Measurements from ENCODE around the gene RESP18.

Gene RESP18

DNA sequence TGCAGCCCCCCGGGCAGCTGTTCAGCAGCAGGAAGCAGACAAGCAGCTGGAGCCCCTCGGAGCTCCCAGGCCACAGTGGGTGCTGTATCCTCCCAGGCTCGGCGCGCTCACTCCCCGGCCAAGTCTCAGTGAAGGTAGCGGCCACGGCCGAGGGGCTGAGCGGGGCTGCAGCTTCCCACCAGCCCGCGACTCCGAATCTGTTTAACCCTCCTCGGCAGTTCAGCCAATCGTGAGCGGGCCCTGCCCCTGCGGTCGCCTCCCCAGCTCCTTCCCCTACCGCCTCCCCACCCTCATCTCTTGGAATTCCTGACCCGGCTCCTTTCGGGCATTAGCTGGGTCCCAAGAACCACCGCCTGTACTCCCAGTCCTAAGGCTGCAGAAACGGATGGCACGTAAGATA, at the start of gene RESP18:
RESP18 (minus strand) TSS at position 203 of the 400 bp plus-strand sequence.
- H3K27me3 ChIP-seq (ENCODE audit: control insufficient read depth in 1 of 2, insufficient read depth in 2 of 2, low read length in 2 of 2): peaks cover 13 to 28% of the 10 kb centered on the region in 2 donors
- no peaks in the 10 kb centered on the region for H3K36me3 ChIP-seq (ENCODE audit: control insufficient read depth in 1 of 2, insufficient read depth in 2 of 2, low read length in 2 of 2)

DNA sequence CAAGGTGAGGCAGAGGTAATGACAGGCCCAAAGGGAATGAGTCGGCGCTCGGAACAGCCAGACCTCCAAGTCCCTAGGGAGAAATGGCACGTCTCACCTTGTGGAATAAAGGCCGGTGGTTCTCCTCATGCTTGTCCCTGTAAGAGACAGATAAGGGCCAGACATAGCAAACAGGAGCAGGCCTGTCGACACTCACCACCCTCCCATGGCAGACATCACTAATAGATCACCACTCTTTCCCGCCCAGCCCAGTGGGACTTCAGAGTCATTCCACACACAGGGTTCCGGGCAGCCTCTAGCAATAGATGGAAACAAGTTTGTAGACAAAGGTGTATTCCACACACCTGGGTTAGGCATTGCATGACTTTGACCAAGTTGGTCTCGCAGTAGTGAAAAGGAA, 48.9 kb upstream of the RESP18 start:
- Histone ChIP-seq H3K9me3 (ENCODE audit: control insufficient read depth in 1 of 2, low read length in 2 of 2) (no peaks in the 10 kb centered on the region), H3K4me1 (ENCODE audit: control insufficient read depth in 1 of 2, insufficient read depth in 2 of 2, low read length in 2 of 2) (peaks cover 4 to 16% of the 10 kb centered on the region in 2 donors), H3K27me3 (ENCODE audit: control insufficient read depth in 1 of 2, insufficient read depth in 2 of 2, low read length in 2 of 2) (no peaks in the 10 kb centered on the region), H3K36me3 (ENCODE audit: control insufficient read depth in 1 of 2, insufficient read depth in 2 of 2, low read length in 2 of 2) (peaks cover 56 to 80% of the 10 kb centered on the region in 2 donors), H3K4me3 (ENCODE audit: low read depth in 1 of 2, low read length in 2 of 2) (no peak overlapping the region), H3K9ac (ENCODE audit: low read depth in 1 of 2, low read length in 2 of 2) (no peak overlapping the region), H3K27ac (ENCODE audit: low read depth, low read length) (no peak overlapping the region)

More for the DNA sequence above, at the start of gene RESP18:
- no peaks in the 10 kb centered on the region for H3K4me1 ChIP-seq (ENCODE audit: control insufficient read depth in 1 of 2, insufficient read depth in 2 of 2, low read length in 2 of 2)
- no peak within 1 kb of the TSS for H3K4me3 ChIP-seq (ENCODE audit: low read depth in 1 of 2, low read length in 2 of 2)
- H3K9me3 ChIP-seq (ENCODE audit: control insufficient read depth in 1 of 2, low read length in 2 of 2): no peaks in the 10 kb centered on the region
- H3K9ac ChIP-seq (ENCODE audit: low read depth in 1 of 2, low read length in 2 of 2): no peak within 1 kb of the TSS
- no peak within 1 kb of the TSS for H3K27ac ChIP-seq (ENCODE audit: low read depth, low read length)

DNA sequence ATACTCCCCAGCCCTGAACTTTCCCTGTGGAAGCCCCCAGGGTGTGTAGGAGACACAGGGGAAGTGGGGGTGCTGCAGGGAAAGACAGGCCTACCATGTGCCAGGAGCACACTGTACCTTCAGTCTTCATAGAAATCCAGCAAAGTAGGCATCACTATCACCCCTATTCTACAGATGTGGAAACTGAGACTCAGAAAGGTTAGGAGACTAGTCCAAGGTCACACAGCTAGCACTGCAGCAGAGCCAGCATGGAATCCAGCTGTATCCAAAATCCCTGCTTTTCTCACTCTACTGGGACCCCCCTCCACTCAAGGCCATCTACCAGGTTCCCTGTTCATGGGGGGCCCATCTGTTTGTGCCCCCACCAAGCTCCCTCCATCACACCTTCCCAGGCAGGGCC, 48.4 kb upstream of the RESP18 start:
- Histone ChIP-seq H3K27ac (ENCODE audit: low read depth, low read length) (no peak overlapping the region), H3K9me3 (ENCODE audit: control insufficient read depth in 1 of 2, low read length in 2 of 2) (no peaks in the 10 kb centered on the region), H3K27me3 (ENCODE audit: control insufficient read depth in 1 of 2, insufficient read depth in 2 of 2, low read length in 2 of 2) (no peaks in the 10 kb centered on the region), H3K4me1 (ENCODE audit: control insufficient read depth in 1 of 2, insufficient read depth in 2 of 2, low read length in 2 of 2) (peaks cover 0 to 10% of the 10 kb centered on the region in 2 donors), H3K9ac (ENCODE audit: low read depth in 1 of 2, low read length in 2 of 2) (no peak overlapping the region), H3K4me3 (ENCODE audit: low read depth in 1 of 2, low read length in 2 of 2) (no peak overlapping the region), H3K36me3 (ENCODE audit: control insufficient read depth in 1 of 2, insufficient read depth in 2 of 2, low read length in 2 of 2) (peaks cover 51 to 77% of the 10 kb centered on the region in 2 donors)

DNA sequence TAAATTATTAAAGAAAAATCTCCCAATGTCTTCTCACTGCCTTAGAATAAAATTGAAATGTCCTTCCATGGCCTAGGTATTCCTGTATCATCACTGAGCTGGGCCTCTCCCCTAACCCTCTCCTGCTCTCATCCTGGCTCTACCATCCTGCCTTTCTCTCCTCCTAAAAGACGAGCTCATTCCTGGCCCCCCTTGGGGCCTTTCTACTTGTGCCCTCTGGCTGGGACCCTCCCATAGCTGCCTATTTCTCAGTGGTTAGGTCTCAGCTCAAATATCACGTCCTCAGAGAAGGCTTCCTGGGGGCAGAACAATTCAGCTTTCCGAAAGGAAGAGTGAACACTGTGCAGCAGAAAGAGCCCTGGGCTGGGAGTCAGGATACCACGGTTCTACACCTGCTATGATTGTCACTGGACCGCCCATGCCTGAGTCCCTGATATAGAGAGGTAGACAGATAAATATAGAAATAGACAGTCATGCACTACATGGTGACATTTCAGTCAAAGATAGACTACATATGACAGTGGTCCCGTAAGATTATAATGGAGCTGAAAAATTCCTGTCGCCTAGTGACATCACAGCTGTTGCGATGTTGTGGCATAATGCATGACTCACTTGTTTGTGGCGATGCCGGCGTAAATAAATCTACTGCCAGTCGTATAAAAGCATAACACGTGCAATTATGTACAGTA, 45.8 kb upstream of the RESP18 start:
- no peak overlapping the region for H3K4me3 ChIP-seq (ENCODE audit: low read depth in 1 of 2, low read length in 2 of 2)
- H3K9me3 ChIP-seq (ENCODE audit: control insufficient read depth in 1 of 2, low read length in 2 of 2): no peaks in the 10 kb centered on the region
- no peaks in the 10 kb centered on the region for H3K4me1 ChIP-seq (ENCODE audit: control insufficient read depth in 1 of 2, insufficient read depth in 2 of 2, low read length in 2 of 2)
- no peaks in the 10 kb centered on the region for H3K27me3 ChIP-seq (ENCODE audit: control insufficient read depth in 1 of 2, insufficient read depth in 2 of 2, low read length in 2 of 2)
- H3K27ac ChIP-seq (ENCODE audit: low read depth, low read length): no peak overlapping the region
- peaks cover 41 to 73% of the 10 kb centered on the region in 2 donors for H3K36me3 ChIP-seq (ENCODE audit: control insufficient read depth in 1 of 2, insufficient read depth in 2 of 2, low read length in 2 of 2)
- H3K9ac ChIP-seq (ENCODE audit: low read depth in 1 of 2, low read length in 2 of 2): no peak overlapping the region

GRCh38 chr2:219369447-219369861, 36.9 kb upstream of the RESP18 start:
- peaks cover 8 to 14% of the 10 kb centered on the region in 2 donors for H3K36me3 ChIP-seq (ENCODE audit: control insufficient read depth in 1 of 2, insufficient read depth in 2 of 2, low read length in 2 of 2)
- H3K27me3 ChIP-seq (ENCODE audit: control insufficient read depth in 1 of 2, insufficient read depth in 2 of 2, low read length in 2 of 2): no peaks in the 10 kb centered on the region
- H3K9ac ChIP-seq (ENCODE audit: low read depth in 1 of 2, low read length in 2 of 2): no peak overlapping the region
- H3K4me3 ChIP-seq (ENCODE audit: low read depth in 1 of 2, low read length in 2 of 2): no peak overlapping the region
- no peak overlapping the region for H3K27ac ChIP-seq (ENCODE audit: low read depth, low read length)
- H3K9me3 ChIP-seq (ENCODE audit: control insufficient read depth in 1 of 2, low read length in 2 of 2): no peaks in the 10 kb centered on the region
- H3K4me1 ChIP-seq (ENCODE audit: control insufficient read depth in 1 of 2, insufficient read depth in 2 of 2, low read length in 2 of 2): peaks cover 4% of the 10 kb centered on the region in 2 donors

DNA sequence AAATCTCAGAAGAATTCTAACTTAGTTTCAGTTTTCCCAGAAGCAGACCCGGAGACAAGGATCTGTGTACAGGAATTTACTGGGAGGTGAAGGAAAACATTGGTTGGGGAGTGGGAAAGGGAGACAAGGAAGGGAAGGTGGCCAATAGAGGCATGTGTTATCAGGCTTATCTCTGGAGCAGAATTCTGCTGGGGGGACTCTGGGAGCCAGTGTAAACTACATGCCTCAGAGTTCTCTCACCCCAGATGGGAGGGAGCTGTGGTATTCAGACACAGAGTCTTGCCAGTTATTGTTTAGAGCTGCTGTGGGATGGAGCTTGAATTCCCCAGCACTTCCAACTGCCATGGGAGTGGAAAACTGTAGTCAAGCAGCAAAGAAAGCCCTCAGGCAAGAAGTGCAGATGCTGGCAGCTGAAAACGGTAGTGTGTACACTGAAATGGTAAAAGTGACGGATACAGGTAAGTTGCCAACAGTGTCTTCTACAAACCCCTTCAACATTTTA, 36.2 kb upstream of the RESP18 start:
- H3K36me3 ChIP-seq (ENCODE audit: control insufficient read depth in 1 of 2, insufficient read depth in 2 of 2, low read length in 2 of 2): peaks cover 1 to 7% of the 10 kb centered on the region in 2 donors
- no peak overlapping the region for H3K27ac ChIP-seq (ENCODE audit: low read depth, low read length)
- no peaks in the 10 kb centered on the region for H3K9me3 ChIP-seq (ENCODE audit: control insufficient read depth in 1 of 2, low read length in 2 of 2)
- no peak overlapping the region for H3K9ac ChIP-seq (ENCODE audit: low read depth in 1 of 2, low read length in 2 of 2)
- no peaks in the 10 kb centered on the region for H3K27me3 ChIP-seq (ENCODE audit: control insufficient read depth in 1 of 2, insufficient read depth in 2 of 2, low read length in 2 of 2)
- H3K4me1 ChIP-seq (ENCODE audit: control insufficient read depth in 1 of 2, insufficient read depth in 2 of 2, low read length in 2 of 2): peaks cover 4% of the 10 kb centered on the region in 2 donors
- H3K4me3 ChIP-seq (ENCODE audit: low read depth in 1 of 2, low read length in 2 of 2): no peak overlapping the region

- no peaks in the 10 kb centered on the region for H3K9me3 ChIP-seq (ENCODE audit: control insufficient read depth in 1 of 2, low read length in 2 of 2)
- H3K27me3 ChIP-seq (ENCODE audit: control insufficient read depth in 1 of 2, insufficient read depth in 2 of 2, low read length in 2 of 2): peaks cover 14 to 16% of the 10 kb centered on the region in 2 donors
- H3K27ac ChIP-seq (ENCODE audit: low read depth, low read length): no peak overlapping the region
- no peak overlapping the region for H3K4me3 ChIP-seq (ENCODE audit: low read depth in 1 of 2, low read length in 2 of 2)
- H3K36me3 ChIP-seq (ENCODE audit: control insufficient read depth in 1 of 2, insufficient read depth in 2 of 2, low read length in 2 of 2): no peaks in the 10 kb centered on the region
- H3K4me1 ChIP-seq (ENCODE audit: control insufficient read depth in 1 of 2, insufficient read depth in 2 of 2, low read length in 2 of 2): peaks cover 0 to 7% of the 10 kb centered on the region in 2 donors
- H3K9ac ChIP-seq (ENCODE audit: low read depth in 1 of 2, low read length in 2 of 2): no peak overlapping the region
Observed at GRCh38 chr2:219362524-219363164, 30.1 kb upstream of the RESP18 start.

DNA sequence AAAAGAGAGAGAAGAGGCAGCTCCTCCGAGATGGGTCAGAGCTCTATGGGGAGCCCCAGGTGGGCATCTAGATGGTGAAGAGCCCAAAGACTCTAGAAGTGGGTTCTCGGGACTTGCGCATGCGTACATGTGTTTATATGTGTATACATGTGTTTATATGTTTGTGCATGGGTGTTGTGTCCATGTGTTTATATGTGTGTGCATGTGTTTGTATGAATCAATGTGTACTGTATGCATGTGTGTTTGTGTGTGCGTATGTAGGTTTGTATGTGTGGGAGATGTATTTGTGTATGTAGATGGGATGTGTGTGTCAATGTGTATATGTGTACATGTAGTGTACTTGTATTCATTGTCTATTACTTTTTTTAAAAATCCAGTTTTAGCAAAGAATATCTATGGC, 29.5 kb upstream of the RESP18 start:
- peaks cover 14 to 16% of the 10 kb centered on the region in 2 donors for H3K27me3 ChIP-seq (ENCODE audit: control insufficient read depth in 1 of 2, insufficient read depth in 2 of 2, low read length in 2 of 2)
- no peak overlapping the region for H3K27ac ChIP-seq (ENCODE audit: low read depth, low read length)
- H3K36me3 ChIP-seq (ENCODE audit: control insufficient read depth in 1 of 2, insufficient read depth in 2 of 2, low read length in 2 of 2): no peaks in the 10 kb centered on the region
- H3K9ac ChIP-seq (ENCODE audit: low read depth in 1 of 2, low read length in 2 of 2): no peak overlapping the region
- no peaks in the 10 kb centered on the region for H3K9me3 ChIP-seq (ENCODE audit: control insufficient read depth in 1 of 2, low read length in 2 of 2)
- peaks cover 0 to 7% of the 10 kb centered on the region in 2 donors for H3K4me1 ChIP-seq (ENCODE audit: control insufficient read depth in 1 of 2, insufficient read depth in 2 of 2, low read length in 2 of 2)
- H3K4me3 ChIP-seq (ENCODE audit: low read depth in 1 of 2, low read length in 2 of 2): no peak overlapping the region

GRCh38 chr2:219358170-219359075, 25.9 kb upstream of the RESP18 start:
- Histone ChIP-seq H3K27ac (ENCODE audit: low read depth, low read length) (no peak overlapping the region), H3K9ac (ENCODE audit: low read depth in 1 of 2, low read length in 2 of 2) (no peak overlapping the region), H3K27me3 (ENCODE audit: control insufficient read depth in 1 of 2, insufficient read depth in 2 of 2, low read length in 2 of 2) (peaks cover 21 to 24% of the 10 kb centered on the region in 2 donors), H3K4me3 (ENCODE audit: low read depth in 1 of 2, low read length in 2 of 2) (peak overlapping the region in 1 of 2 donors; percentile 16), H3K4me1 (ENCODE audit: control insufficient read depth in 1 of 2, insufficient read depth in 2 of 2, low read length in 2 of 2) (peaks cover 0 to 7% of the 10 kb centered on the region in 2 donors), H3K9me3 (ENCODE audit: control insufficient read depth in 1 of 2, low read length in 2 of 2) (no peaks in the 10 kb centered on the region), H3K36me3 (ENCODE audit: control insufficient read depth in 1 of 2, insufficient read depth in 2 of 2, low read length in 2 of 2) (no peaks in the 10 kb centered on the region)
